T-helper 2 cell treated with Interferon-gamma antibody and Interleukin-4, amounts not matched to agents 100 ng/mL and 5 ng/mL, for 36 hours (primary cell): ENCODE data around the gene U2AF2. TPM values are rescaled to one million over a fixed set of nuclear protein-coding genes. Genes with fewer than 3 reads are reported as not detected.
"Not testable (repeated sequence)": the region's sequence is repeated elsewhere in the genome, so short reads cannot be mapped to it uniquely, and the experiment has no call there.

Source experiments
- intact Hi-C: fragments of 100-400 bp; cut with micrococcal nuclease; formaldehyde crosslinking; loops from one replicate; pipeline ENCODE4 v1.15.1; 2023
- total RNA-seq: library from RNA; stranded (reverse); gene quantifications from 2 replicates; pipeline ENCODE4 v1.2.3, GENCODE V29; 2022

Gene U2AF2
- total RNA-seq, 1 donor from 2014 or later, result 303 TPM

GRCh38 chr19:55700813-55701212 is 46.0 kb downstream of the U2AF2 start:
- intact Hi-C loops, result no loop called here

GRCh38 chr19:55702131-55702627 is 47.3 kb downstream of the U2AF2 start:
- intact Hi-C loops, result no loop called here

- intact Hi-C loops, result no loop called here
These were observed 49.0 kb downstream of the U2AF2 start for GRCh38 chr19:55703790-55704215.

DNA sequence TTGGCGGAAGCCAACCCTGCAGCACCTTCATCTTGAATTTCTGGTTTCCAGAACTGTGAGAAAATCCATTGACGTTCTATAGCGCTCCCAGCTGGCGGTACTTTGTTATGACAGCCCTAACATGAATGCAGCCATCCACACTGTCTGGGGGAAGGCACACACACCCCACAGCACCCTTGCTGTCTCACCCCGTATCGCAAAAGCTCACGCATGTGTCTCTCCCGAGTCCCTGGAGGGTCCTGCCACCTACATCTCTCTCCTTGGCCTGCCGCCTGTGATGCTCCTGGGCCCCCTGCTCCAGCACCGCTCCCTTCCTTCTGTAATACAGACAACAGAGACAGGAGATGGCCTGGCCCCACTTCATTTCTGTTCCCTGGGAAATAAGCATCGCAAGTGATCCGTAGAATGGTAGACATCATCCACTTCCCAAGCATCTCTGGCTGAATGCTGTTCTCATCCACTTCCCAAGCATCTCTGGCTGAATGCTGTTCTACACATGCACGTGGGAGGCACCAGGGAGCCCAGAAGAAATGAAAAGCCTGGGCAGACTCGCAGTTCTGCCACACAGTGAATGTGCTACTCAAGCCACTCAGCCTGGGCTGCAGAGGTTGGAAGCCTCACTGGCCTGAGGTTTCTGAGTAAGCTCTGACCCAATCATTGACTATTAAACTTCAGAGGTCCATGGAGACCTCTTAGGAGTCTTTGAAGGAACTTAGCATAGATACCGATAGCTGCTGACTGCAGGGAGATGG is 49.8 kb downstream of the U2AF2 start:
- intact Hi-C loops, result no loop called here

DNA sequence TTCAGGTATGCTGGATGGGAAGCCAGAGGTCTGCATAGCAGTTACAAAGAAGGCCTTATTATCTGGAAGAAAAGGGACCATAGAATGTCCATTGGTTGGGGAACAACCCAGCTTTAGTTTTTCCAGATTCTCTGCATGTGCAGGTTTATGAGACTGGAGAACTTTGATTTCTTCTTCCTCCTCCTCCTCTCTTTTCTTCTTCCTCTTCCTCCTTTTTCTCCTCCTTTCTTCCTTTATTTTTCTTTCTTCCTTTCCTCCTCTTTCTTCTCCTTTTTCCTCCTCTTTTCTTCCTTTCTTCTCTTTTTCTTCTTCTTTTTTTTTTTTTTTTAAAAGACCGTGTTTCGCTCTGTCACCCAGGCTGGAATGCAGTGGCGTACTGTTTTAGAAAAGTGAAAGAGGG is 51.1 kb downstream of the U2AF2 start:
- intact Hi-C loops, result no loop called here

GRCh38 chr19:55711719-55712118 is 56.9 kb downstream of the U2AF2 start:
- intact Hi-C loops, result no loop called here

DNA sequence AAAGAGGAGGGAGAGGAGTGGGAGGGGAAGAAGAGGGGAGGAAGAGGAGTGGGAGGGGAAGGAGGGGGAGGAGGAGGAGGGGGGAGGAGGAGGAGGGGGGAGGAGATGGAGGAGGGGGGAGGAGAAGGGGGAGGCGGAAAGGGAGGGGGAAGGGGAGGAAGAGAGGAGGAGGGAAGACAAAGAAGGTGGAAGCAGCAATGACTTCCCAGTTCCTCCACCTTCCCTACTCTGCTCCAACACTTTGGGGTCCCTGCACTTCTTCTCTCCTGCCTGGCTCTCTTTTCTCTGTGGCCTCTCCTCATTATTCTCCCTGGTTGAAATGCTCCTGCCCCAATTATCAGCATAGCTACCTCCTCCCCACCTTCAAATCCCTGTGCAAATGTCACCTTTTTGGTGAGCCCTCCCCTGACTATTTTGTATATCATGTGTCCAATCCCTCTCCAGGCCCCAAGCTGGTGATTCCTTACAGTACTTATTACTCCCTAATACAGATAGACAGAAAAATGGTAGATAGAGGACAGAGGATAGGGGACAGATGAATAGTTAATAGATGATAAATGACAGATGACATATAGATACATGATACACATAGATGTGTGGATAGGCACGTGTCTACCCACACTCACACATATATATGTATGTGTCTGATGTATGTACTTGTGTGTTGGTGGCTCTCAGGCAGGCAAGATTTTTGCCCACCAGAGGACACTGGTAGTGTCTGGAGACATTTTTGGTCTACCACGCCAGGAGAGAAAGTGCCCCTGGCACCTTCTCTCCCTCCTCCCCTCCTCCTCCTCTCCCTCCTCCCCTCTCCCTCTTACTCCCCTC is 58.2 kb downstream of the U2AF2 start:
- intact Hi-C loops, result no loop called here

- intact Hi-C loops, result no loop called here
These were observed 61.7 kb downstream of the U2AF2 start for GRCh38 chr19:55716531-55716930.

DNA sequence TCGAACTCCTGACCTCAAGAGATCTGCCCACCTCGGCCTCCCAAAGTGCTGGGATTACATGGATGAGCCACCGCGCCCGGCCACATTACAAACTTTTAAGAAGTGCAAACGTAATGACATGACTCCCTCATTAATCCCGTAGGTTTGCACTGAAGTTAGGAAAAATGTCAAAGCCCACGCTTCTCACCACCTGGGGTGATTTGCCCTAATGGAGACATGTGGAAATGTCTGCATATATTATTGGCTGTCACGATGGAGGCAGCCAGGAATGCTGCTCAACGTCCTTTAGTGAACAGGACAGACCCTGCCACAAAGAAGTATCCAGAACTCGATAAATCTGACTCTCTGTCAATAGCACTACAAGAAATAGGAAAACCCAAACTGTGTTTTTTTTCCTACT is 62.4 kb downstream of the U2AF2 start:
- intact Hi-C loops, result no loop called here

GRCh38 chr19:55717879-55718711 is 63.3 kb downstream of the U2AF2 start:
- intact Hi-C loops, result not testable (repeated sequence)

DNA sequence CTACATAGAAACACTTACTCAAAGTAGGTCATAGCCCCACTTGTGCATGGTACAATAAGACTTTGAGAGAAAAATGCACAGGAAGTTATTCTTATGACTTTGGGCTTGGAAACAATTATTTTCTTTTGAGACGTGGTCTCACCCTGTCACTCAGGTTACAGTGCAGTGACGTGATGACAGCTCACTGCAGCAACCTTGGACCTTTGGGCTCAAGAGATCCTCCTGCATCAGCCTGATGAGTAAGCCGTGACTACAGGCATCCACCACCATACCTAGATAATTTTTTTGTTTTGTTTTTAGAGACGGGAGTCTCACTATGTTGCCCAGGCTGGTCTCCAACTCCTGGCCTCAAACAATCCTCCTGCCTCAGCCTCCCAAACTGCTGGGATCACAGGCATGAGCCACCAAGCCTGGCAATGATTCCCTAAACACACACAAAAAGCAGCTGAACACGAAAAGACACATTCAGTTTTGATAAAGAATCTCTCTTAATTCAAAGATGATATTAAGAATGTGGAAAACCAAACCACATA is 65.4 kb downstream of the U2AF2 start:
- intact Hi-C loops, result no loop called here

GRCh38 chr19:55720801-55721200 is 66.0 kb downstream of the U2AF2 start:
- intact Hi-C loops, result no loop called here

DNA sequence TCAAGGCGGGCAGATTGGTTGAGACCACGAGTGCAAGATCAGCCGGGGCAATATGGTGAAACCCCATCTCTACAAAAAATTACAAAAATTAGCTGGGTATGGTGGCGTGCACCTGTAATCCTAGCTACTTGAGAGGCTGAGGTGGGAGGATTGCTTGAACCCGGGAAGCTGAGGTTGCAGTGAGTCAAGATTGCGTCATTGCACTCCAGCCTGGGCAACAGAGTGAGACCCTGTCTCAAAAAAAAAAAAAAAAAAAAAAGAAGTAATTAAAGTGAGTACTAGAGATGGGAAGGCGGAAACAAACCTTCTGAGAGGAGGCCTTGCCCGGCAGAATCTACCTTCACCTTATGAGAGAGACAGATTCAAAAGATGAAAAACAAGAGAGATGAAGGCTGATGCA is 68.7 kb downstream of the U2AF2 start:
- intact Hi-C loops, result no loop called here

Other genes starting within 250 kb of the U2AF2 start
- gene UBE2S, start 247.2 kb upstream of the U2AF2 start, total RNA-seq, result 213 and 217 TPM in 2 replicates
- not detected in 2 replicates for gene SHISA7, start 211.7 kb upstream of the U2AF2 start, total RNA-seq
- gene ISOC2, start 193.4 kb upstream of the U2AF2 start, total RNA-seq, result 23.2 and 25.3 TPM in 2 replicates
- not detected in 2 replicates for gene C19orf85, start 190.3 kb upstream of the U2AF2 start, total RNA-seq
- 6.6 and 10.3 TPM in 2 replicates for gene ZNF628, start 178.4 kb upstream of the U2AF2 start, total RNA-seq
- 9.3 and 12.3 TPM in 2 replicates for gene NAT14, start 169.8 kb upstream of the U2AF2 start, total RNA-seq
- 0.23 and 0.30 TPM in 2 replicates for gene SSC5D, start 166.6 kb upstream of the U2AF2 start, total RNA-seq
- gene SBK2, start 117.9 kb upstream of the U2AF2 start, total RNA-seq, result not detected in 2 replicates
- gene SBK3, start 109.5 kb upstream of the U2AF2 start, total RNA-seq, result not detected in 2 replicates
- 6.5 and 6.7 TPM in 2 replicates for gene ZNF579, start 74.2 kb upstream of the U2AF2 start, total RNA-seq
- gene FIZ1, start 55.5 kb upstream of the U2AF2 start, total RNA-seq, result 14.4 and 14.7 TPM in 2 replicates
- gene ZNF524, start 54.7 kb upstream of the U2AF2 start, total RNA-seq, result 21.0 and 21.2 TPM in 2 replicates
- gene ZNF865, start 49.4 kb upstream of the U2AF2 start, total RNA-seq, result 12.3 and 13.2 TPM in 2 replicates
- gene ZNF784, start 30.5 kb upstream of the U2AF2 start, total RNA-seq, result 4.9 and 5.0 TPM in 2 replicates
- 29.9 and 30.8 TPM in 2 replicates for gene ZNF580, start 14.0 kb upstream of the U2AF2 start, total RNA-seq
- gene ZNF581, start 11.4 kb upstream of the U2AF2 start, total RNA-seq, result 21.0 and 22.4 TPM in 2 replicates
- 6.5 and 7.0 TPM in 2 replicates for gene CCDC106, start 6.8 kb upstream of the U2AF2 start, total RNA-seq
- 58.3 and 59.3 TPM in 2 replicates for gene EPN1, start 20.2 kb downstream of the U2AF2 start, total RNA-seq
- gene NLRP9, start 83.4 kb downstream of the U2AF2 start, total RNA-seq, result not detected in 2 replicates
- gene RFPL4A, start 104.1 kb downstream of the U2AF2 start, total RNA-seq, result not detected in 2 replicates
- not detected in 2 replicates for gene RFPL4AL1, start 114.1 kb downstream of the U2AF2 start, total RNA-seq
- gene NLRP11, start 177.0 kb downstream of the U2AF2 start, total RNA-seq, result not detected in 2 replicates
- not detected in 2 replicates for gene NLRP4, start 181.5 kb downstream of the U2AF2 start, total RNA-seq